Omental fat pad (tissue), 4 donors: ENCODE measurements around the gene FIBP. TPM values are rescaled to one million over a fixed set of nuclear protein-coding genes. Genes with fewer than 3 reads are reported as not detected.
"Not testable (repeated sequence)": the region's sequence is repeated elsewhere in the genome, so short reads cannot be mapped to it uniquely, and the experiment has no call there.

Experiments
- ATAC-seq: fragments of 150-250 bp; one replicate; pipeline ENCODE4 v1.9.1; 2016; ENCODE audit warnings: mild to moderate bottlenecking, moderate library complexity; ENCODE audit not compliant: low FRiP score
- DNase-seq: peaks from one replicate; pipeline ENCODE4 v3.0.0-alpha.2; 2019; ENCODE audit warnings: low spot score
- CTCF ChIP-seq, 3 donors: fragments of 450-650 bp; IDR thresholded peaks; one replicate each; pipeline ENCODE4 v1.5.1; 2016 to 2017; ENCODE audit warnings: antibody characterized with exemption in 3 of 3, mild to moderate bottlenecking in 3 of 3, moderate library complexity in 2 of 3
- total RNA-seq, 4 donors: library from RNA; depleted of rRNA; stranded (reverse); fragments of >200 nt; gene quantifications; one replicate each; pipeline ENCODE4 v1.1.0, GENCODE V29; 2016

The FIBP gene
- total RNA-seq, 4 donors from 2014 or later, result 48.8 to 66.4 (median 54.6) TPM

- DNase-seq (no peak), ATAC-seq (no peak)
- no peak for TF ChIP-seq CTCF (IDR thresholded peaks at IDR 0.05)
Measured at GRCh38 chr11:65849366-65849765, 38.9 kb downstream of the FIBP start.

GRCh38 chr11:65848693-65849092 is 39.6 kb downstream of the FIBP start:
- ATAC-seq, DNase-seq: not testable (repeated sequence)

DNA sequence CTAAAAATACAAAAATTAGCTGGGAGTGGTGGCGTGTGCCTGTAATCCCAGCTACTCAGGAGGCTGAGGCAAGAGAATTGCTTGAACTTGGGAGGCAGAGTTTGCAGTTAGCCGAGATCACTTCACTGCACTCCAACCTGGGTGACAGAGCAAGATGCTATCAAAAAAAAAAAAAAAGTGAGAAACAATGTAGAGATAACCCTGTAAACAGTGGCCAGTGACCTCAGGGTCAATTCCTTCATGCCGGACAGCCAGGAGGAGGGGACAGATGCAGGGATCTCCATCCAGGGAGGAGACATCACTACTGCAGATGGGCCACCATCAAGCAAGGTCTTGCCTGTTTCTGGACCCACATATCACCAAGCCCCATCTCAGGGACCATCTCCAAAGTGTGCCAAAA is 40.5 kb downstream of the FIBP start:
- ATAC-seq (no peak), DNase-seq (no peak)
- TF ChIP-seq CTCF (IDR thresholded peaks at IDR 0.05), result no peak

- no peak for TF ChIP-seq CTCF (IDR thresholded peaks at IDR 0.05)
- ATAC-seq, result no peak
Measured at GRCh38 chr11:65844231-65844872, 43.9 kb downstream of the FIBP start.

DNA sequence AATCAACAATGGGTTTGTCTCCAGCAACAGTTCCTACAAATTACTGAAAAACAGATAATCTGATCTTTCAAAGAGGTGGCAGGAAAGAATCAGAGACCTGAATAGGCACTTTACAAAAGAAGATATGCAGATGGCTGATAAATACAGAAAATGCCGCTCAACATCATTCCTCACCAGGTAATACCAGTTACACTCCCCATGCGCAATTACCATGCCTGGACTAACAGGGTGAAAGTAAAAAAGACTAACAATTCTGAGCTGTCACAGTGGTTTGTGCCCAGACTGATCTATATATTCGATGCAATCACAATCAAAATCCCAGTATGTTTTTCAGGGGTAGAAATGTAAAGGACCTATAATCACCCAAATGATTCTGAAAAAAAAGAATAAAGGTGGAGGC is 44.5 kb downstream of the FIBP start:
- DNase-seq, result no peak
- no peak for ATAC-seq
- TF ChIP-seq CTCF (IDR thresholded peaks at IDR 0.05), result no peak

More at GRCh38 chr11:65844231-65844872, 43.9 kb downstream of the FIBP start:
- no peak for DNase-seq

- no peak for TF ChIP-seq CTCF (IDR thresholded peaks at IDR 0.05)
- ATAC-seq (no peak), DNase-seq (no peak)
Measured at GRCh38 chr11:65842144-65842543, 46.1 kb downstream of the FIBP start.

GRCh38 chr11:65834202-65834601 is 54.1 kb downstream of the FIBP start:
- no peak for TF ChIP-seq CTCF (IDR thresholded peaks at IDR 0.05)
- DNase-seq (no peak), ATAC-seq (no peak)

Other genes with a start within 250 kb of the FIBP start
- gene RELA, start 225.6 kb downstream of the FIBP start, total RNA-seq, result 10 to 100 TPM; 37.8 to 72.7 (median 46.8) TPM
- gene KAT5, start 176.2 kb downstream of the FIBP start, total RNA-seq, result 10 to 100 TPM; 39.8 to 48.2 (median 44.7) TPM
- 100 to 1,000 TPM in 3 of 4 donors, 10 to 100 TPM in 1; 89.7 to 192 (median 125) TPM for gene RNASEH2C, start 167.7 kb downstream of the FIBP start, total RNA-seq
- 10 to 100 TPM; 15.4 to 32.8 (median 30.9) TPM for gene AP5B1, start 107.5 kb downstream of the FIBP start, total RNA-seq
- not detected for gene OVOL1, start 101.4 kb downstream of the FIBP start, total RNA-seq
- gene SNX32, start 54.5 kb downstream of the FIBP start, total RNA-seq, result 1 to 10 TPM in 2 of 4 donors, under 1 TPM in 2; 0.79 to 1.6 (median 1.1) TPM
- 100 to 1,000 TPM; 485 to 798 (median 586) TPM for gene CFL1, start 30.3 kb downstream of the FIBP start, total RNA-seq
- 10 to 100 TPM; 25.9 to 60.8 (median 28.8) TPM for gene MUS81, start 28.0 kb downstream of the FIBP start, total RNA-seq
- gene EFEMP2, start 15.7 kb downstream of the FIBP start, total RNA-seq, result 10 to 100 TPM; 39.4 to 81.8 (median 66.1) TPM
- 1 to 10 TPM; 1.6 to 3.9 (median 2.8) TPM for gene CTSW, start 8.6 kb downstream of the FIBP start, total RNA-seq
- 10 to 100 TPM; 40.2 to 85.9 (median 59.4) TPM for gene CCDC85B, start 2.2 kb upstream of the FIBP start, total RNA-seq
- gene FOSL1, start 11.9 kb upstream of the FIBP start, total RNA-seq, result 100 to 1,000 TPM in 2 of 4 donors, 10 to 100 TPM in 1, 1 to 10 TPM in 1; 2.8 to 223 (median 57.0) TPM
- gene C11orf68, start 30.6 kb upstream of the FIBP start, total RNA-seq, result 10 to 100 TPM; 14.0 to 18.8 (median 17.5) TPM
- gene DRAP1, start 31.0 kb upstream of the FIBP start, total RNA-seq, result 10 to 100 TPM; 53.0 to 88.6 (median 72.5) TPM
- gene TSGA10IP, start 57.0 kb upstream of the FIBP start, total RNA-seq, result under 1 TPM in 1 of 4 donors, not detected in 3; 0.24 TPM
- gene SART1, start 73.3 kb upstream of the FIBP start, total RNA-seq, result 10 to 100 TPM; 22.5 to 62.4 (median 47.1) TPM
- gene EIF1AD, start 113.7 kb upstream of the FIBP start, total RNA-seq, result 10 to 100 TPM; 24.6 to 58.2 (median 28.8) TPM
- gene BANF1, start 114.0 kb upstream of the FIBP start, total RNA-seq, result 10 to 100 TPM; 24.6 to 40.8 (median 33.0) TPM
- gene CST6, start 123.5 kb upstream of the FIBP start, total RNA-seq, result 1 to 10 TPM in 2 of 4 donors, not detected in 2; 1.6 to 6.2 TPM
- gene CATSPER1, start 138.0 kb upstream of the FIBP start, total RNA-seq, result under 1 TPM in 2 of 4 donors, not detected in 2; 0.24 to 0.69 TPM
- 1 to 10 TPM in 1 of 4 donors, under 1 TPM in 1, not detected in 2; 0.19 to 1.2 TPM for gene GAL3ST3, start 160.7 kb upstream of the FIBP start, total RNA-seq
- gene SF3B2, start 163.9 kb upstream of the FIBP start, total RNA-seq, result 100 to 1,000 TPM in 3 of 4 donors, 10 to 100 TPM in 1; 98.9 to 173 (median 140) TPM
- gene PACS1, start 181.8 kb upstream of the FIBP start, total RNA-seq, result 10 to 100 TPM; 24.5 to 41.1 (median 38.0) TPM